Endodermal cell (in vitro differentiated cells): ENCODE results near the gene NFIC. TPM values are rescaled to one million over a fixed set of nuclear protein-coding genes. Genes with fewer than 3 reads are reported as not detected.

ENCODE experiments used
- DNase-seq: peaks from one replicate; pipeline ENCODE4 v3.0.0-alpha.2; 2017
- H3K27ac ChIP-seq: 2 replicates; pipeline ENCODE4 v1.5.1; 2013; ENCODE audit warnings: mild to moderate bottlenecking, low read depth, low read length, moderate library complexity
- H3K27me3 ChIP-seq: 2 replicates; pipeline ENCODE4 v1.6.1; 2013; ENCODE audit warnings: mild to moderate bottlenecking, low read length, moderate library complexity; ENCODE audit not compliant: insufficient read depth, control insufficient read depth, poor library complexity, severe bottlenecking
- H3K36me3 ChIP-seq: 2 replicates; pipeline ENCODE4 v1.7.0; 2013; ENCODE audit warnings: mild to moderate bottlenecking, low read length, moderate library complexity; ENCODE audit not compliant: control insufficient read depth, insufficient read depth
- H3K4me1 ChIP-seq: one replicate; pipeline ENCODE4 v1.7.0; 2013; ENCODE audit warnings: low read length; ENCODE audit not compliant: control insufficient read depth, insufficient read depth
- H3K4me3 ChIP-seq: 2 replicates; pipeline ENCODE4 v1.5.1; 2013; ENCODE audit warnings: mild to moderate bottlenecking, low read length, moderate library complexity
- H3K9ac ChIP-seq: 2 replicates; pipeline ENCODE4 v1.6.1; 2013; ENCODE audit warnings: mild to moderate bottlenecking, low read length, moderate library complexity; ENCODE audit not compliant: poor library complexity, severe bottlenecking; ENCODE audit errors: extremely low read depth
- H3K9me3 ChIP-seq: 2 replicates; pipeline ENCODE4 v1.6.1; 2013; ENCODE audit warnings: mild to moderate bottlenecking, low read length, moderate library complexity; ENCODE audit not compliant: control insufficient read depth
- H3K27ac Mint-ChIP-seq: 2 replicates; pipeline ENCODE4 v1.8.0; 2020; ENCODE audit warnings: mixed read lengths
- H3K27me3 Mint-ChIP-seq: 2 replicates; pipeline ENCODE4 v1.8.0; 2021; ENCODE audit warnings: mild to moderate bottlenecking, mixed read lengths; ENCODE audit not compliant: insufficient read depth
- H3K36me3 Mint-ChIP-seq: 2 replicates; pipeline ENCODE4 v1.8.0; 2020; ENCODE audit warnings: low read depth, mixed read lengths
- H3K4me1 Mint-ChIP-seq: 2 replicates; pipeline ENCODE4 v1.8.0; 2020; ENCODE audit warnings: mixed read lengths
- H3K4me3 Mint-ChIP-seq: 2 replicates; pipeline ENCODE4 v1.8.0; 2020; ENCODE audit warnings: mild to moderate bottlenecking, moderate library complexity, mixed read lengths
- H3K9me3 Mint-ChIP-seq: 2 replicates; pipeline ENCODE4 v1.8.0; 2020; ENCODE audit warnings: mild to moderate bottlenecking, mixed read lengths
- CTCF ChIP-seq: fragments of 200-600 bp; sonication (generic); conservative IDR thresholded peaks from 2 replicates; pipeline ENCODE4 v1.5.0; 2021; ENCODE audit warnings: antibody characterized with exemption, mild to moderate bottlenecking
- WGBS, 2 experiments: methylation state at CpG; one replicate each; pipeline versions ENCODE4 v1.1.5 to v1.1.7; 2013; ENCODE audit warnings: missing lambda C conversion rate in 2 of 2, mixed read lengths in 1 of 2; ENCODE audit not compliant: insufficient coverage in 1 of 2, insufficient read length in 1 of 2; 5-methylcytosine and 5-hydroxymethylcytosine counted together
- total RNA-seq, 2 donors: library from RNA; stranded (reverse); fragmentation: NEBNext Ultra II Directional in 1 of 2; extraction: Animal tissue kit (Norgen Biotek cat#: 25700) in 1 of 2; gene quantifications; 2 replicates in 1 of 2; 3 replicates in 1 of 2; pipeline ENCODE4 v1.2.1, GENCODE V29; 2021

NFIC gene
- total RNA-seq, 2 donors from 2014 or later = 5.2 to 6.6 TPM

GRCh38 chr19:3482507-3483225, 116.3 kb downstream of the NFIC start:
- DNase-seq = peak; percentile 45
- H3K4me3 ChIP-seq = no peak overlapping the region
- 93 to 94% methylated on average over 24 to 49 of the region's 49 CpGs for WGBS, 2 experiments
- Mint-ChIP-seq H3K9me3 (peaks cover 3% of the 10 kb centered on the region), H3K4me3 (no peak overlapping the region), H3K36me3 (peaks cover 4% of the 10 kb centered on the region), H3K27ac (no peak overlapping the region), H3K4me1 (peaks cover 11% of the 10 kb centered on the region), H3K27me3 (peaks cover 7% of the 10 kb centered on the region)
- no peaks in the 10 kb centered on the region for H3K36me3 ChIP-seq
- H3K9me3 ChIP-seq = no peaks in the 10 kb centered on the region
- no peaks in the 10 kb centered on the region for H3K4me1 ChIP-seq
- H3K27me3 ChIP-seq = no peaks in the 10 kb centered on the region
- TF ChIP-seq CTCF = no peak
- no peak overlapping the region for H3K27ac ChIP-seq
- H3K9ac ChIP-seq = no peak overlapping the region

- Histone ChIP-seq H3K4me1 (no peaks in the 10 kb centered on the region), H3K4me3 (no peak within 1 kb of the TSS), H3K27ac (no peak within 1 kb of the TSS), H3K27me3 (no peaks in the 10 kb centered on the region), H3K36me3 (no peaks in the 10 kb centered on the region), H3K9ac (no peak within 1 kb of the TSS), H3K9me3 (no peaks in the 10 kb centered on the region)
- no peak within 1 kb of the TSS for H3K4me3 Mint-ChIP-seq
- H3K27ac Mint-ChIP-seq = no peak within 1 kb of the TSS
- 91 to 94% methylated on average over 10 to 33 of the region's 33 CpGs for WGBS, 2 experiments
- peak; percentile 36 for DNase-seq
- peaks cover 3% of the 10 kb centered on the region for H3K9me3 Mint-ChIP-seq
- peaks cover 7% of the 10 kb centered on the region for H3K36me3 Mint-ChIP-seq
- TF ChIP-seq CTCF = no peak
- H3K4me1 Mint-ChIP-seq = peaks cover 11% of the 10 kb centered on the region
- H3K27me3 Mint-ChIP-seq = peaks cover 4% of the 10 kb centered on the region
Measured at GRCh38 chr19:3483226-3483628, 116.8 kb downstream of the NFIC start, which contains the start of gene SMIM44. Gene SMIM44, minus strand, starts transcription at chr19:3483441. Its CDS starts 38 bp downstream, at chr19:3483403.

- Mint-ChIP-seq H3K36me3 (peaks cover 42% of the 10 kb centered on the region), H3K4me1 (no peaks in the 10 kb centered on the region), H3K4me3 (no peak overlapping the region), H3K27ac (no peak overlapping the region), H3K27me3 (peaks cover 4% of the 10 kb centered on the region), H3K9me3 (peaks cover 3% of the 10 kb centered on the region)
- WGBS, 2 experiments = 93 to 96% methylated on average over 31 to 55 of the region's 55 CpGs
- no peak overlapping the region for H3K4me3 ChIP-seq
- no peaks in the 10 kb centered on the region for H3K27me3 ChIP-seq
- TF ChIP-seq CTCF = no peak
- H3K27ac ChIP-seq = no peak overlapping the region
- H3K36me3 ChIP-seq = peaks cover 18% of the 10 kb centered on the region
- no peaks in the 10 kb centered on the region for H3K9me3 ChIP-seq
- no peak for DNase-seq
- H3K9ac ChIP-seq = no peak overlapping the region
- H3K4me1 ChIP-seq = no peaks in the 10 kb centered on the region
Measured at GRCh38 chr19:3491396-3492119, 125.2 kb downstream of the NFIC start.
